Esophagus (tissue), 2 donors: ENCODE measurements around the gene PLK5. TPM values are rescaled to one million over a fixed set of nuclear protein-coding genes. Genes with fewer than 3 reads are reported as not detected.

Experiments
- H3K27ac ChIP-seq, 2 donors: one replicate each; pipeline ENCODE4 v1.5.1; 2013; ENCODE audit warnings: low read depth in 2 of 2, mild to moderate bottlenecking in 2 of 2, inconsistent platforms in 1 of 2, low read length in 1 of 2, moderate library complexity in 1 of 2
- H3K27me3 ChIP-seq, 2 donors: one replicate each; pipeline ENCODE4 v1.6.1; 2013; ENCODE audit warnings: low read length in 2 of 2, control low read depth in 1 of 2, mild to moderate bottlenecking in 1 of 2; ENCODE audit not compliant: insufficient read depth in 2 of 2, control insufficient read depth in 1 of 2
- H3K36me3 ChIP-seq, 2 donors: one replicate each; pipeline ENCODE4 v1.6.1; 2013; ENCODE audit warnings: low read length in 1 of 2; ENCODE audit not compliant: control insufficient read depth in 2 of 2, insufficient read depth in 2 of 2
- H3K4me1 ChIP-seq, 2 donors: one replicate each; pipeline ENCODE4 v1.6.1; 2013; ENCODE audit warnings: low read length in 1 of 2; ENCODE audit not compliant: control insufficient read depth in 2 of 2, insufficient read depth in 2 of 2
- H3K4me3 ChIP-seq, 2 donors: one replicate each; pipeline ENCODE4 v1.5.1; 2013; ENCODE audit warnings: low read length in 2 of 2, mild to moderate bottlenecking in 2 of 2, low read depth in 1 of 2, moderate library complexity in 1 of 2
- H3K9me3 ChIP-seq, 2 donors: one replicate each; pipeline ENCODE4 v1.6.1; 2013; ENCODE audit warnings: mild to moderate bottlenecking in 2 of 2, low read depth in 1 of 2, low read length in 1 of 2, moderate library complexity in 1 of 2; ENCODE audit not compliant: control insufficient read depth in 2 of 2, insufficient read depth in 1 of 2
- WGBS, 2 donors: extraction: QIAGEN DNeasy Blood & Tissue Kit; methylation state at CpG; one replicate each; pipeline ENCODE4 v1.1.7; 2013; 5-methylcytosine and 5-hydroxymethylcytosine counted together
- polyA plus RNA-seq, 2 donors: library from polyadenylated mRNA; stranded (reverse); fragments of 200-250 nt; gene quantifications; one replicate each; pipeline ENCODE4 v1.2.3, GENCODE V29; 2013
- donor health status: healthy with polysubstance abuse.
- donor health status: Bipolar disorder and iron deficiency.

Gene PLK5
- polyA plus RNA-seq, 2 donors = 0.13 to 0.53 TPM

DNA sequence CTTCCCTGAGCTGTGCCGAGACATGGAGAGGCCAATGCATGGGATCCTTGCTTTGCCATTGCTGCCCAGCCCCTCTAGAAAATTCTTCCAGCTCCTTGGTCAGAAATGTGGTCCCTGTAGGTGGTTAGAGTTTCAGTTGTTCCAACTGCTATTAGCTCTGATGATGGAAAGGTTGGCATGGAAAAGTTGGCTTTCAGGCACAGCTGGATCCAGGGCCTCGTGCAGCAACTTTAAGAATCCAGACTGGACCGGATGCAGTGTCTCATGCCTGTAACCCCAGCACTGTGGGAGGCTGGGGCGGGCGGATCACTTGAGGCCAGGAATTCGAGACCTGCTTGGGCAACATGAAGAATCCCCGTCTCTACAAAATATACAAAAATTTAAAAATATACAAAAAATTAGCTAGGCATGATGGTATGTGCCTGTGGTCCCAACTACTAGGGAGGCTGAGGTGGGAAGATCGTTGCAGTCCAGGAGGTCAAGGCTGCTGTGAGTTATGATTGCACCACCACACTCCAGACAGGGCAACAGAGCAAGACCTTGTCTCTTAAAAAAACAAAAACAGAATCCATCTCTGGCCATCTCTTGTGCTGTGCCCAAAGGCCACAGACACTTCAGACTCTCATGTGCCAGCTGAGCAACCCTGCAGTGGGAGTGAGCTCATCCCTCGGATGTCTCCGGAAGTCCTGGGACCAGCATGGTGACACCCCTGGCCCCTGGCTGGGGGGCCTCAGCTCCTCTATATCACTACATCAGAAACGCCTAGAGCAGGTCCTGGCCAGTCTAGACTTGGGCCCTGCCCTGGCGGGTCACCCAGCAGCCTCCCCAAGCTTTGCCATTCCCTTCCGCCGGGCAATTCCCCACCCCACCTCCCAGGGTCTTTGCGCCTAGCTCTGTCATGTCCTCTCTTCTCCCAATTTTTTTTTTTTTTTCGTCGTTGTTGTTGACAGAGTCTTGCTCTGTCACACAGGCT, 27.5 kb downstream of the PLK5 start:
- Histone ChIP-seq H3K27ac (no peak overlapping the region), H3K4me3 (no peak overlapping the region), H3K4me1 (no peaks in the 10 kb centered on the region), H3K36me3 (peaks cover 0 to 6% of the 10 kb centered on the region in 2 donors), H3K27me3 (no peaks in the 10 kb centered on the region), H3K9me3 (no peaks in the 10 kb centered on the region)
- WGBS, 2 donors = 80 to 82% methylated on average over 17 of the region's 17 CpGs

DNA sequence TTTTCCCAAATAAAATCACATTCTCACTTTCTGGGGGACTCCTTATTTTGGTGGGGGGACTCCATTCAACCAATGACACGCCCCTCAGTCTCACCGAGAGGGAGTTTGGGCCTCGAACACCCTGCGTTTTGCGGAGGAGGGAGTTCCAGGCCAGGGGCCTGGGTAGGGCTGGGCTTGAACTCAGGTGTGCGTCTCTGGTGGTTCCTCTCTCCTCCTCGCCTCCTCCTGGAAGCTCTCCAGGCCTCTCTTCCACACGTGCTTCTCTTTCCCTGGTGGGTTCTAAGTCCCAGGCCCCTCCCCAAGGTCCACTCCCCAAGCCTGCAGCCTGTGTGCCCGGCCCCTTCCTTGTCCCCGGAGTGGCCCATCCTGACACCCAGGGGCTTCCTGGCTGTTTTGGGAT, 29.5 kb downstream of the PLK5 start:
- Histone ChIP-seq H3K27me3 (no peaks in the 10 kb centered on the region), H3K27ac (no peak overlapping the region), H3K9me3 (no peaks in the 10 kb centered on the region), H3K36me3 (peaks cover 0 to 8% of the 10 kb centered on the region in 2 donors), H3K4me1 (no peaks in the 10 kb centered on the region), H3K4me3 (no peak overlapping the region)
- WGBS, 2 donors = 87% methylated on average over 10 of the region's 10 CpGs

DNA sequence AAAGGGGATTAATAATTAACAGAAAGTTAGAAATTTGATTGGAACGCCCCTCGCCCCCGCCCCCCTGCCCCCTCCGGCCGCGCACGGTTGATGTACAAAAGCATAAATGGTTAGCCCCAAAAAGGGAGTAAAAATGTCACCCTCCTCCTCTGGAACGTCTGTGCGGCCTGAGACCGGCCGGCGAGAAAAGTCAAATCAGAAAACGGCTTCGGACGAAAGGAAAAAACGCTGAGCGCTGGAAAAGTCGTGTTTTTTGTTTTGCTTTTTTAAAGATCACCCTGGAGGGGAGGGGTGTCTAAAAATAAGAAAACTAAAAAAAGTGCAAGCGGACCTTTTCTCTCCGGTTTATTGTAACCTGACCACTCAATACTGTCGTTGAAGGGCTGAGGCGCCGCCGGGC, 31.1 kb downstream of the PLK5 start:
- WGBS, 2 donors = 91% methylated on average over 24 of the region's 24 CpGs
- no peaks in the 10 kb centered on the region for H3K9me3 ChIP-seq
- no peak overlapping the region for H3K27ac ChIP-seq
- H3K4me1 ChIP-seq = no peaks in the 10 kb centered on the region
- H3K4me3 ChIP-seq = no peak overlapping the region
- H3K27me3 ChIP-seq = no peaks in the 10 kb centered on the region
- peaks cover 0 to 8% of the 10 kb centered on the region in 2 donors for H3K36me3 ChIP-seq

DNA sequence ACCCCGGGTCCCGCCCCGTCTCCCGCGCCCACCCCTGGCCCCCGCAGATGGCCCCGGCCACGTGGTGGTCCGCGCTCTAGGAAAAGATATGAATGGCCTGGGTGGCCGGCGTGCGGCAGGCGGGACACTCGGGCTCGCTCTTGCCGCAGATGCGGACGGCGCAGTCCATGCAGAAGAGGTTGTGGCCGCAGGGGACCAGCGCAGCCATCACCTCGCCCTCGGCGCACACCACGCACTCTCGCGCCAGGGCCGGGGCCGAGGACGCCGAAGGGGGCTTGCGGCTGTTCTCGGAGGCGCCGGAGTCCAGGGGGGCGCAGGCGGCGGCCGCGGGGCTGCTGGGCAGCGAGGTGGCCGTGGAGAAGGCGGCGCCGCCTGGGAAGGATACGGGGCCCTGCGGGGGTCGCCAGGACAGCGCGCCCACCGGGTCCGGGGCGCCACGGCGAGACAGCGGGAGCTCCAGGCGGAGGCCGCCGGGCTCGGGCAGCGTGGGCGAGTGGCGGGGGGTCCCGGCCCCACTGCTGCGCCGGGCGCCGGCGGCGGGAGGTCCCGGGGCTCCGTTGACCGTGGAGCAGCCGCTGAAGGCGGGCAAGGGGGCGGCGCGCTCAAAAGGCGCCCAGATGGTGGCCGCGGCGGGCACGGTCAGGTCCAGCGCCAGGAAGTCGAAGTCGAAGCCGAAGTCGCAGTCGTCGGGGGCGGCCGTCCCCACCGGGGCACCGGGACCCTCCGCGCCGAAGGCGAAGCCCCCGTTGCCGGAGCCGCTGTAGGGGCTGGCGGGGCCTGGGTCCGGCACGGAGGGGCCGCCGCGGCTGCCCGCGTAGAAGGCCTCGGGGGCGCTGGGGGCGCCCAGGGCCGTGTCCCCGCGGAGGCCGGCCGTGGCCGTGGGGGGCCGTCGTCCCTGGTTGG, 31.9 kb downstream of the PLK5 start:
- H3K4me1 ChIP-seq = no peaks in the 10 kb centered on the region
- no peaks in the 10 kb centered on the region for H3K9me3 ChIP-seq
- H3K27me3 ChIP-seq = no peaks in the 10 kb centered on the region
- no peak overlapping the region for H3K27ac ChIP-seq
- no peak overlapping the region for H3K4me3 ChIP-seq
- peaks cover 0 to 8% of the 10 kb centered on the region in 2 donors for H3K36me3 ChIP-seq
- 95 to 97% methylated on average over 74 to 121 of the region's 121 CpGs for whole genome bisulfite sequencing, 2 donors

DNA sequence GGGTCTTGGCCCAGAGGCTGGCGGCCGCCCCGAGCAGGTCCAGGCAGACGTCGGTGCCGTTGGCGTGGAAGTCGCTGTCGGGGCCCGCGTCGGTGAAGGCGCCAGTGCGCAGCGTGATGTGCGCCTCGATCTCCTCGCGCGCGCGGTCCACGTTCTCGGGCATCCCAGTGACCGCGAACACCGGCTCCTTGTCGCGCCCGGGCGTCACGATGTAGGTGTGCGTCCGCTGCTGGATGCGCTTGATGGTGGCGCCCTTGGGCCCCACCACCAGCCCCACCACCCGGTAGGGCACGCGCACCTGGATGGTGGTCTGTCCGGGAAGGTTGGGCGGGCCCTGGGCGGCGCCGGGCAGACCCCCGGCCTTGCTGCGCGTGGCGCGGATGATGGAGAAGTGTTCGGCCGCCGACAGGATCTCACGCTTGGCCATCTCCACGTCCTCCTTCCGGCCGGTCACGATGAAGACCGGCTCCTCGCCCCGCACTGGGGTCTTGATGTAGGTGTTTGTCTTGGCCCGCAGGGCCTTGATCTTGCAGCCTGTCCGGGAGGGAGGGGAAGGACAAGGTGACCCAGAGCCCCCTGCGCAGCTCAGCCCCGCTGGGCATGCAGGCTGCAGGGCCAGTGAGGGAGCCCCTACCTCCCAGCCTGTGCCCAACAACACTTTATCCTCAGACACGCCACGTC, 32.7 kb downstream of the PLK5 start:
- WGBS, 2 donors = 97% methylated on average over 66 of the region's 66 CpGs
- H3K27ac ChIP-seq = no peak overlapping the region

DNA sequence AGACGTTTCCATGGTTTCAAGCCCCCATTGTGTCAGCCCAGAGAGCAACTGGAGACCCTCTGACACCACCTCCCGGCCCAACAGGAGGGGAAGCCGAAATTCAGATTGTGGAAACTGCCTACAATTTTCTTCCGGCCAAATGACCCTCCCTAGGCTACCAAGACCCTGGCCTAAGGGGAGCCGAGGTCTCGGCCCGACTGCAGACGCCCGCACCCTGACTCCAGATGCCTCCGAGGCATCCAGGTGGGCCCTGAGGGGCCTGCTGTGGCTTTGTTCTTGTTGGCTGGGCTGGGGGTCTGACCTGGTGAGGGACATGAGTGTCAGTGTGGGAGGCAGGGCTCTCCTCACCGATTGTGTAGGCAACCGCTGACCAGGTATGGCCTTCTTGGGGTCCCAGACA, 34.7 kb downstream of the PLK5 start:
- no peaks in the 10 kb centered on the region for H3K9me3 ChIP-seq
- H3K27ac ChIP-seq = no peak overlapping the region
- H3K4me3 ChIP-seq = no peak overlapping the region
- no peaks in the 10 kb centered on the region for H3K27me3 ChIP-seq
- 85 to 90% methylated on average over 12 of the region's 12 CpGs for WGBS, 2 donors
- no peaks in the 10 kb centered on the region for H3K4me1 ChIP-seq
- H3K36me3 ChIP-seq = peaks cover 0 to 8% of the 10 kb centered on the region in 2 donors

More for the DNA sequence above, 32.7 kb downstream of the PLK5 start:
- peaks cover 0 to 8% of the 10 kb centered on the region in 2 donors for H3K36me3 ChIP-seq
- no peaks in the 10 kb centered on the region for H3K9me3 ChIP-seq
- no peaks in the 10 kb centered on the region for H3K4me1 ChIP-seq
- H3K4me3 ChIP-seq = no peak overlapping the region
- H3K27me3 ChIP-seq = no peaks in the 10 kb centered on the region

DNA sequence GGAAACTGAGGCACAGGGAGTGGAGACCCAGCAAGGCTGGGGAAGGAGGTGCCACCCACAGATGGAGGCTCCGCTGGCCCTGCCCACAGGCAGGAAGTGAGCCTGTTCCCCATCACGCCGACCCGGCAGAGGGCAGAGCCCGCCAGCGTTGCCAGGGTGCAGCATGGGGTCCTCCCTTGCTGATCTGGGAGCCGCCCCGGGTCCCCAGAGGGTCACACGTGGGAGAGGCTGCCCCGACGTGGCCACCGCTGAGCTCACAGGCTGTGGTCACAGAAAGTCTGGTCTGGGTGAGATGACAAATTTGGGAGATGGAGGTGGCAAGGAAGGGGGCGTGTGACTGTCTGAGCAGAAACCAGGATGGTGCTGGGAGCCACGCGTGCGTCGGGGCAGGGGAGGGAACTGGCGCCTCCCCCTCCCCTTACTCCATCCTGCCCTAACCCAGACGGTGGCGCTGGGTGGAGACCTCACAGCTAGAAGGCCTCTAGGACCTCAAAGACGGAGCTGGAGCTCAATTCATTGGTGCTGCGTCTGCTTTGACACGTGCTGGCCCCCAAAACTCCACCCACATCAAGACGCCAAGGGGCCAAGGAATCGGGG, 36.5 kb downstream of the PLK5 start:
- WGBS, 2 donors = 69 to 70% methylated on average over 25 of the region's 25 CpGs
- Histone ChIP-seq H3K9me3 (no peaks in the 10 kb centered on the region), H3K36me3 (peaks cover 0 to 6% of the 10 kb centered on the region in 2 donors), H3K4me1 (no peaks in the 10 kb centered on the region), H3K27ac (no peak overlapping the region), H3K4me3 (no peak overlapping the region), H3K27me3 (no peaks in the 10 kb centered on the region)

DNA sequence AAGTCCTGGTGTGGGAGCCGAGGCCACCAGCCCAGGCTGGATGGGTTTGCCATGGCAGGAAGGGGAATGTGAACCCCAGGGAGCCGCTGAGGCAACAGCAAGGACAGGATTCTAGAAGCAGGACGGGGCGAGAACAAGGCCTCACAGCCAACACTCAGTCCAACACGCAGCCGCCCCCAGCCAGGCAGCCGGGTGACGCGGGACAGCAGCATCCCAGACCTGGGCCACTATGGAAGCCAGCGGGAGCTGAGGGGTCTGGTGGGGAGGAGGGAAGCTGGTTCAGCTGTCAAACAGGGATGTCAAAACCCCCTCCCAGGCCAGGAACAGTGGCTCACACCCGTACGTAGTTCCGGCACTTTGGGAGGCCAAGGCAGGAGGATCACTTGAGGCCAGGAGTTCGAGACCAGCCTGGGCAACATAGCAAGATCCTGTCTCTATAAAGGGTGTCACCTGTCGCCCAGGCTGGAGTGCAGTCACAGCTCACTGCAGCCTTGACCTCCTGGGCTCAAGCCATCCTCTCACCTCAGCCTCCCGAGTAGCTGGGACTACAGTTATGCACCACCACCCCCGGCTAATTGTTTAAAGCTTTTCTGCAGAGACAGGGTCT, 37.5 kb downstream of the PLK5 start:
- H3K4me3 ChIP-seq = no peak overlapping the region
- 88 to 91% methylated on average over 17 of the region's 17 CpGs for WGBS, 2 donors
- H3K4me1 ChIP-seq = peaks cover 0 to 6% of the 10 kb centered on the region in 2 donors
- peaks cover 0 to 1% of the 10 kb centered on the region in 2 donors for H3K36me3 ChIP-seq
- no peak overlapping the region for H3K27ac ChIP-seq
- no peaks in the 10 kb centered on the region for H3K9me3 ChIP-seq
- no peaks in the 10 kb centered on the region for H3K27me3 ChIP-seq
